ENCODE measurements around the gene UGGT2.

UGGT2 gene

GRCh38 chr13:96020931-96021330 is 32.3 kb downstream of the UGGT2 start:
- H2AFZ ChIP-seq (ENCODE audit: low read length) = no peak overlapping the region
- H3K14ac ChIP-seq (ENCODE audit: low read length) = no peak overlapping the region
- no peak for DNase-seq (ENCODE audit: low spot score)
- no peaks in the 10 kb centered on the region for H3K79me1 ChIP-seq (ENCODE audit: low read depth, low read length)
- H3K4me1 ChIP-seq (ENCODE audit: control insufficient read depth in 2 of 2, insufficient read depth in 1 of 2, low read depth in 1 of 2, low read length in 2 of 2) = peaks cover 3 to 4% of the 10 kb centered on the region in 2 donors
- no peak overlapping the region for H2AK5ac ChIP-seq (ENCODE audit: low read depth, low read length)
- no peak overlapping the region for H2BK120ac ChIP-seq (ENCODE audit: low read depth, low read length)
- no peak overlapping the region for H4K8ac ChIP-seq (ENCODE audit: low read depth, low read length)
- WGBS, 2 donors (ENCODE audit: extremely low coverage in 2 of 2, insufficient read length in 2 of 2, insufficient replicate concordance in 1 of 2) = no CpG with 5 or more reads among the region's 2 CpGs
- no peak overlapping the region for H3K4me2 ChIP-seq (ENCODE audit: insufficient read depth, low read length, poor library complexity, severe bottlenecking)
- no peaks in the 10 kb centered on the region for H3K27me3 ChIP-seq (ENCODE audit: control insufficient read depth in 3 of 3, insufficient read depth in 3 of 3, low read depth in 1 of 3, low read length in 3 of 3)
- no peak overlapping the region for H3K4ac ChIP-seq (ENCODE audit: low read length)
- H3K36me3 ChIP-seq (replicated peaks in 1 of 2; ENCODE audit: control insufficient read depth in 2 of 2, insufficient read depth in 2 of 2, low read length in 2 of 2) = peaks cover 2 to 63% of the 10 kb centered on the region in 2 donors
- no peak overlapping the region for H3K18ac ChIP-seq (ENCODE audit: low read length)
- no peak overlapping the region for H3K4me3 ChIP-seq (ENCODE audit: low read length in 2 of 2)
- H2BK5ac ChIP-seq (ENCODE audit: low read length) = no peak overlapping the region
- H3K9ac ChIP-seq (ENCODE audit: low read depth, low read length, poor library complexity) = no peak overlapping the region
- H4K91ac ChIP-seq (ENCODE audit: low read depth, low read length, poor library complexity) = no peak overlapping the region
- H3K9me3 ChIP-seq (replicated peaks in 1 of 2; ENCODE audit: control insufficient read depth in 2 of 2, insufficient read depth in 1 of 2, low read depth in 1 of 2, low read length in 2 of 2) = peaks cover 0 to 2% of the 10 kb centered on the region in 2 donors
- H3K27ac ChIP-seq (replicated peaks; ENCODE audit: low read length) = no peak overlapping the region
- H2BK12ac ChIP-seq (ENCODE audit: low read length) = no peak overlapping the region
- no peak overlapping the region for H2BK15ac ChIP-seq (ENCODE audit: low read length)
- no peak overlapping the region for H3K23ac ChIP-seq (ENCODE audit: low read depth, low read length, poor library complexity)

DNA sequence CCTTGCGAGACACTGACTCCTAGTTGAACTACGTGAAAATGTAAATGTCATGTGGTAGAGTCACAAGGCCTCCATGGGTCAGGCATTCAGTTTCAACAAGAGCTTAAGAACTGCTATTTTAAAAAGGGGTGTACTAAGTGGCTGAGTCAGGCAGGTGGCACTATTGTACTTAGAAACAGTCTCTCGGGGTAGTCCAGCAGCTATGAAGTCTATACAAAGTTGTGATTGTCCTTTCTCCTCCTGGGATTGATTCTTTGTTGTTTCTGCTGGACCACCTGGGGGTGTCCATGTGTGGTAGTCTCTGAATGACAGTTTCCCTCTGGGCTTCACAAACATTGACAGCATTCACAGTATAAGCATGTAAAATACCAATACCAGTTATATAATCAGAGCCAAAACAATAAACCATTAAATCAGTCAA is 33.0 kb downstream of the UGGT2 start:
- Histone ChIP-seq H3K4me2 (ENCODE audit: insufficient read depth, low read length, poor library complexity, severe bottlenecking) (no peak overlapping the region), H3K79me1 (ENCODE audit: low read depth, low read length) (no peaks in the 10 kb centered on the region), H3K27me3 (ENCODE audit: control insufficient read depth in 3 of 3, insufficient read depth in 3 of 3, low read depth in 1 of 3, low read length in 3 of 3) (no peaks in the 10 kb centered on the region), H2BK120ac (ENCODE audit: low read depth, low read length) (no peak overlapping the region), H4K8ac (ENCODE audit: low read depth, low read length) (no peak overlapping the region), H3K18ac (ENCODE audit: low read length) (no peak overlapping the region), H3K36me3 (replicated peaks in 1 of 2; ENCODE audit: control insufficient read depth in 2 of 2, insufficient read depth in 2 of 2, low read length in 2 of 2) (peaks cover 2 to 64% of the 10 kb centered on the region in 2 donors), H4K91ac (ENCODE audit: low read depth, low read length, poor library complexity) (no peak overlapping the region), H3K4ac (ENCODE audit: low read length) (no peak overlapping the region), H3K4me1 (ENCODE audit: control insufficient read depth in 2 of 2, insufficient read depth in 1 of 2, low read depth in 1 of 2, low read length in 2 of 2) (peaks cover 3 to 4% of the 10 kb centered on the region in 2 donors), H3K9me3 (replicated peaks in 1 of 2; ENCODE audit: control insufficient read depth in 2 of 2, insufficient read depth in 1 of 2, low read depth in 1 of 2, low read length in 2 of 2) (peaks cover 0 to 2% of the 10 kb centered on the region in 2 donors), H3K4me3 (ENCODE audit: low read length in 2 of 2) (no peak overlapping the region), H2BK5ac (ENCODE audit: low read length) (no peak overlapping the region), H3K27ac (replicated peaks; ENCODE audit: low read length) (no peak overlapping the region), H3K14ac (ENCODE audit: low read length) (no peak overlapping the region), H2AK5ac (ENCODE audit: low read depth, low read length) (no peak overlapping the region), H2BK15ac (ENCODE audit: low read length) (no peak overlapping the region), H2AFZ (ENCODE audit: low read length) (no peak overlapping the region), H3K23ac (ENCODE audit: low read depth, low read length, poor library complexity) (no peak overlapping the region), H2BK12ac (ENCODE audit: low read length) (no peak overlapping the region), H3K9ac (ENCODE audit: low read depth, low read length, poor library complexity) (no peak overlapping the region)
- WGBS, 2 donors (ENCODE audit: extremely low coverage in 2 of 2, insufficient read length in 2 of 2, insufficient replicate concordance in 1 of 2) = no CpG with 5 or more reads among the region's 3 CpGs
- peak; percentile 70 for DNase-seq (ENCODE audit: low spot score)

GRCh38 chr13:96018135-96018534 is 35.1 kb downstream of the UGGT2 start:
- H2BK12ac ChIP-seq (ENCODE audit: low read length) = no peak overlapping the region
- no peak overlapping the region for H2BK120ac ChIP-seq (ENCODE audit: low read depth, low read length)
- no peak overlapping the region for H3K23ac ChIP-seq (ENCODE audit: low read depth, low read length, poor library complexity)
- H3K27ac ChIP-seq (replicated peaks; ENCODE audit: low read length) = no peak overlapping the region
- H3K79me1 ChIP-seq (ENCODE audit: low read depth, low read length) = no peaks in the 10 kb centered on the region
- H2AFZ ChIP-seq (ENCODE audit: low read length) = no peak overlapping the region
- no peak overlapping the region for H4K8ac ChIP-seq (ENCODE audit: low read depth, low read length)
- no peak overlapping the region for H2BK5ac ChIP-seq (ENCODE audit: low read length)
- H3K4me3 ChIP-seq (ENCODE audit: low read length in 2 of 2) = no peak overlapping the region
- H3K14ac ChIP-seq (ENCODE audit: low read length) = no peak overlapping the region
- H3K9ac ChIP-seq (ENCODE audit: low read depth, low read length, poor library complexity) = no peak overlapping the region
- H3K36me3 ChIP-seq (replicated peaks in 1 of 2; ENCODE audit: control insufficient read depth in 2 of 2, insufficient read depth in 2 of 2, low read length in 2 of 2) = peaks cover 2 to 51% of the 10 kb centered on the region in 2 donors
- H3K4ac ChIP-seq (ENCODE audit: low read length) = no peak overlapping the region
- WGBS, 2 donors (ENCODE audit: extremely low coverage in 2 of 2, insufficient read length in 2 of 2, insufficient replicate concordance in 1 of 2) = no CpG with 5 or more reads among the region's 3 CpGs
- no peak overlapping the region for H4K91ac ChIP-seq (ENCODE audit: low read depth, low read length, poor library complexity)
- H2BK15ac ChIP-seq (ENCODE audit: low read length) = no peak overlapping the region
- no peak overlapping the region for H3K18ac ChIP-seq (ENCODE audit: low read length)
- no peak overlapping the region for H3K4me2 ChIP-seq (ENCODE audit: insufficient read depth, low read length, poor library complexity, severe bottlenecking)
- DNase-seq (ENCODE audit: low spot score) = no peak
- H3K4me1 ChIP-seq (ENCODE audit: control insufficient read depth in 2 of 2, insufficient read depth in 1 of 2, low read depth in 1 of 2, low read length in 2 of 2) = peaks cover 3 to 4% of the 10 kb centered on the region in 2 donors
- no peak overlapping the region for H2AK5ac ChIP-seq (ENCODE audit: low read depth, low read length)
- H3K9me3 ChIP-seq (replicated peaks in 1 of 2; ENCODE audit: control insufficient read depth in 2 of 2, insufficient read depth in 1 of 2, low read depth in 1 of 2, low read length in 2 of 2) = peaks cover 0 to 2% of the 10 kb centered on the region in 2 donors
- no peaks in the 10 kb centered on the region for H3K27me3 ChIP-seq (ENCODE audit: control insufficient read depth in 3 of 3, insufficient read depth in 3 of 3, low read depth in 1 of 3, low read length in 3 of 3)

DNA sequence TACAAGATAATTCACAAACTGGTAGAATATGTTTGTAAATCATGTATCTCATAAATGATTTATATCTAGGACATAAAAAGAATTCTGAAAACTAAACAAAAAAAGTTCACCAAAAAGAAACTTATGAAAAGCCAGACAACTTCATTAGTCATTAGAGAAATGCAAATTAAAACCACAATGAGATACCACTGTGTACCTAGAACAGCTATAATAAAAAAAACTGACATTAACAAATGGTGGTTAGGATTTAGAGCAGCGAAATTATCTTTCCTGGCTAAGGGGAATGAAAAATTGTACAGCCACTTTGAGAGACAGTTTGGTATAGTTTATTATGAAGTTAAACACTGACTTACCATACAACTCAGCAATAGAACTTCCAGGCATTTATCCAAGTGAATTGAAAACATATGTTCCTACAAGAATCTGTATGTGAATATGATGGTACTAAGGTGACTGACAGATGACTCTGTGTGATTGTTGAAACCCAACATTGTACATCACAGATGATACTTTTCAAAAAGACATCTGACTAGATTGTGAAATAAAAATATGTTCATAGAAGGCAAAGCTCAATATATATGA is 41.8 kb downstream of the UGGT2 start:
- H3K79me1 ChIP-seq (ENCODE audit: low read depth, low read length) = no peaks in the 10 kb centered on the region
- no peak overlapping the region for H2BK120ac ChIP-seq (ENCODE audit: low read depth, low read length)
- H4K91ac ChIP-seq (ENCODE audit: low read depth, low read length, poor library complexity) = no peak overlapping the region
- no peak overlapping the region for H3K4ac ChIP-seq (ENCODE audit: low read length)
- H3K4me3 ChIP-seq (ENCODE audit: low read length in 2 of 2) = no peak overlapping the region
- no CpG with 5 or more reads among the region's 1 CpG for WGBS, 2 donors (ENCODE audit: extremely low coverage in 2 of 2, insufficient read length in 2 of 2, insufficient replicate concordance in 1 of 2)
- H2BK5ac ChIP-seq (ENCODE audit: low read length) = no peak overlapping the region
- no peak overlapping the region for H2BK12ac ChIP-seq (ENCODE audit: low read length)
- no peak overlapping the region for H3K14ac ChIP-seq (ENCODE audit: low read length)
- H2BK15ac ChIP-seq (ENCODE audit: low read length) = no peak overlapping the region
- no peak overlapping the region for H3K9ac ChIP-seq (ENCODE audit: low read depth, low read length, poor library complexity)
- no peak overlapping the region for H4K8ac ChIP-seq (ENCODE audit: low read depth, low read length)
- H3K36me3 ChIP-seq (replicated peaks in 1 of 2; ENCODE audit: control insufficient read depth in 2 of 2, insufficient read depth in 2 of 2, low read length in 2 of 2) = peaks cover 4 to 33% of the 10 kb centered on the region in 2 donors
- no peak overlapping the region for H3K18ac ChIP-seq (ENCODE audit: low read length)
- DNase-seq (ENCODE audit: low spot score) = no peak
- H2AFZ ChIP-seq (ENCODE audit: low read length) = no peak overlapping the region
- H3K27me3 ChIP-seq (ENCODE audit: control insufficient read depth in 3 of 3, insufficient read depth in 3 of 3, low read depth in 1 of 3, low read length in 3 of 3) = no peaks in the 10 kb centered on the region
- H3K23ac ChIP-seq (ENCODE audit: low read depth, low read length, poor library complexity) = no peak overlapping the region
- H3K27ac ChIP-seq (replicated peaks; ENCODE audit: low read length) = no peak overlapping the region
- H2AK5ac ChIP-seq (ENCODE audit: low read depth, low read length) = no peak overlapping the region
- no peaks in the 10 kb centered on the region for H3K4me1 ChIP-seq (ENCODE audit: control insufficient read depth in 2 of 2, insufficient read depth in 1 of 2, low read depth in 1 of 2, low read length in 2 of 2)
- H3K4me2 ChIP-seq (ENCODE audit: insufficient read depth, low read length, poor library complexity, severe bottlenecking) = no peak overlapping the region
- peaks cover 2 to 15% of the 10 kb centered on the region in 2 donors for H3K9me3 ChIP-seq (replicated peaks in 1 of 2; ENCODE audit: control insufficient read depth in 2 of 2, insufficient read depth in 1 of 2, low read depth in 1 of 2, low read length in 2 of 2)

Measured in neuronal stem cell (in vitro differentiated cells).